Neuronal stem cell (in vitro differentiated cells): ENCODE data around the gene TPSB2.

Source experiments
- DNase-seq: peaks from one replicate; pipeline ENCODE4 v3.0.0-alpha.2; 2013; ENCODE audit warnings: low spot score
- H2AFZ ChIP-seq: one replicate; pipeline ENCODE4 v1.6.1; 2013; ENCODE audit warnings: mild to moderate bottlenecking, low read length, inconsistent platforms
- H2AK5ac ChIP-seq: 2 replicates; pipeline ENCODE4 v1.6.1; 2013; ENCODE audit warnings: low read depth, mild to moderate bottlenecking, inconsistent platforms, low read length, moderate library complexity, mixed read lengths
- H2BK120ac ChIP-seq: 2 replicates; pipeline ENCODE4 v1.6.1; 2013; ENCODE audit warnings: low read depth, mild to moderate bottlenecking, inconsistent platforms, low read length, moderate library complexity, mixed read lengths
- H2BK12ac ChIP-seq: one replicate; pipeline ENCODE4 v1.6.1; 2013; ENCODE audit warnings: low read length, inconsistent platforms
- H2BK15ac ChIP-seq: 2 replicates; pipeline ENCODE4 v1.6.1; 2013; ENCODE audit warnings: mild to moderate bottlenecking, low read length, inconsistent platforms, mixed read lengths
- H2BK5ac ChIP-seq: one replicate; pipeline ENCODE4 v1.6.1; 2013; ENCODE audit warnings: inconsistent platforms, mild to moderate bottlenecking, low read length, moderate library complexity
- H3K14ac ChIP-seq: one replicate; pipeline ENCODE4 v1.6.1; 2013; ENCODE audit warnings: low read length, inconsistent platforms
- H3K18ac ChIP-seq: 2 replicates; pipeline ENCODE4 v1.6.1; 2013; ENCODE audit warnings: low read length, inconsistent platforms
- H3K23ac ChIP-seq: 2 replicates; pipeline ENCODE4 v1.6.1; 2013; ENCODE audit warnings: low read depth, mild to moderate bottlenecking, mixed read lengths, low read length, inconsistent platforms; ENCODE audit not compliant: poor library complexity
- H3K27ac ChIP-seq: replicated peaks from 3 replicates; pipeline ENCODE4 v1.5.1; 2013; ENCODE audit warnings: low read length, inconsistent platforms
- H3K27me3 ChIP-seq, 3 experiments: 2 replicates each; pipeline ENCODE4 v1.6.1; 2013; ENCODE audit warnings: low read length in 3 of 3, mild to moderate bottlenecking in 2 of 3, inconsistent platforms in 1 of 3, low read depth in 1 of 3, mixed read lengths in 1 of 3, moderate library complexity in 1 of 3; ENCODE audit not compliant: control insufficient read depth in 3 of 3, insufficient read depth in 3 of 3
- H3K36me3 ChIP-seq, 2 donors: replicated peaks in 1 of 2; 2 replicates each; pipeline ENCODE4 v1.6.1; 2013; ENCODE audit warnings: low read length in 2 of 2; ENCODE audit not compliant: control insufficient read depth in 2 of 2, insufficient read depth in 2 of 2
- H3K4ac ChIP-seq: 2 replicates; pipeline ENCODE4 v1.6.1; 2013; ENCODE audit warnings: inconsistent platforms, mild to moderate bottlenecking, low read length, moderate library complexity
- H3K4me1 ChIP-seq, 2 donors: 1 replicate in 1 of 2; 2 replicates in 1 of 2; pipeline ENCODE4 v1.6.1; 2013; ENCODE audit warnings: low read length in 2 of 2, low read depth in 1 of 2; ENCODE audit not compliant: control insufficient read depth in 2 of 2, insufficient read depth in 1 of 2
- H3K4me2 ChIP-seq: one replicate; pipeline ENCODE4 v1.6.1; 2013; ENCODE audit warnings: mild to moderate bottlenecking, low read length, inconsistent platforms; ENCODE audit not compliant: insufficient read depth, poor library complexity, severe bottlenecking
- H3K4me3 ChIP-seq, 2 donors: 2 replicates each; pipeline ENCODE4 v1.5.1; 2013; ENCODE audit warnings: low read length in 2 of 2, mild to moderate bottlenecking in 2 of 2, inconsistent platforms in 1 of 2, moderate library complexity in 1 of 2
- H3K79me1 ChIP-seq: one replicate; pipeline ENCODE4 v1.6.1; 2013; ENCODE audit warnings: low read depth, mild to moderate bottlenecking, inconsistent platforms, low read length, moderate library complexity
- H3K9ac ChIP-seq: one replicate; pipeline ENCODE4 v1.6.1; 2013; ENCODE audit warnings: mild to moderate bottlenecking, low read depth, low read length, inconsistent platforms; ENCODE audit not compliant: poor library complexity
- H3K9me3 ChIP-seq, 2 donors: replicated peaks in 1 of 2; 2 replicates each; pipeline versions ENCODE3 to v1.6.1; 2013; ENCODE audit warnings: low read length in 2 of 2, mild to moderate bottlenecking in 2 of 2, inconsistent platforms in 1 of 2, low read depth in 1 of 2, mixed read lengths in 1 of 2, moderate library complexity in 1 of 2; ENCODE audit not compliant: control insufficient read depth in 2 of 2, insufficient read depth in 1 of 2
- H4K8ac ChIP-seq: one replicate; pipeline ENCODE4 v1.6.1; 2013; ENCODE audit warnings: low read depth, mild to moderate bottlenecking, inconsistent platforms, low read length, moderate library complexity
- H4K91ac ChIP-seq: one replicate; pipeline ENCODE4 v1.6.1; 2013; ENCODE audit warnings: low read length, low read depth, mild to moderate bottlenecking, inconsistent platforms; ENCODE audit not compliant: poor library complexity
- WGBS, 2 donors: extraction: QIAGEN DNeasy Blood & Tissue Kit; methylation state at CpG; one replicate each; pipeline ENCODE4 v1.1.7; 2013; ENCODE audit warnings: missing lambda C conversion rate in 2 of 2, mixed read lengths in 1 of 2; ENCODE audit not compliant: insufficient read length in 2 of 2, insufficient replicate concordance in 1 of 2; ENCODE audit errors: extremely low coverage in 2 of 2; 5-methylcytosine and 5-hydroxymethylcytosine counted together

The TPSB2 gene

DNA sequence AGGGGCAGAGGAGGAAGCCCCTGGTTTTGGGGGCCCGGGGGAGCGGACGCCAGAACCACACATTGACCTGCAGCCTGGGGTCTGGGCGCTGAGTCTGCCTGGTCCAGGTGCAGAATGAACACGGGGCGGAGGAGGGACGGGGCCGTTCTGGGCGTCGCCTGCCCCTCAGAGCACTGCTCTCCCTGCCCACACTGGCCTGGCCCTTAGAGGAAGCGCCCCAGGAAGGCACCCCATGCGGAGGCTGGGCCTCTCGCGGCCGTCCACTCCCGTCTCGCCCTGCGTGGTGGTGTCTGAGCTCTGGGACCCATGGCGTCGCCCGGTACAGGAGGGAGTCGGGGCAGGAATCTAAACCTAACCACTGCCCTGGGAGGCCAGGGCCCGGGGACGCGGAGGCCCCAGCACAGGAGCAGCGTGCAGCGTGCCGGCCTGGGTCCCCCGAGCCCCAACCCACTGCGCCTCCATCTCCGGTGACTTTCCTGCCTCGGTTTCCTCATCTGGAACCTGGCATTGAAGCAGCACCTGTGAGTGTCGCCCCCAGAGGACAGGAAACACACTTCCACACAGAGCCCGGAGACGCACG, 30.2 kb upstream of the TPSB2 start:
- DNase-seq: no peak
- Histone ChIP-seq H3K27me3 (peaks cover 11 to 58% (median 38%) of the 10 kb centered on the region in 3 experiments), H4K91ac (no peak overlapping the region), H3K9ac (no peak overlapping the region), H3K79me1 (peaks cover 4% of the 10 kb centered on the region), H2BK120ac (no peak overlapping the region), H3K4ac (no peak overlapping the region), H3K23ac (peak overlapping the region; percentile 80), H2AFZ (no peak overlapping the region), H3K4me1 (peaks cover 0 to 2% of the 10 kb centered on the region in 2 donors), H3K27ac (no peak overlapping the region), H4K8ac (no peak overlapping the region), H3K14ac (peak overlapping the region; percentile 82), H3K36me3 (no peaks in the 10 kb centered on the region), H3K4me2 (no peak overlapping the region), H2BK12ac (peak overlapping the region; percentile 58), H2AK5ac (peak overlapping the region; percentile 92), H3K9me3 (peaks cover 0 to 9% of the 10 kb centered on the region in 2 donors), H3K18ac (peak overlapping the region; percentile 13), H2BK5ac (peak overlapping the region; percentile 13), H3K4me3 (no peak overlapping the region), H2BK15ac (peak overlapping the region; percentile 37)
- no CpG with 5 or more reads among the region's 36 CpGs for WGBS, 2 donors

DNA sequence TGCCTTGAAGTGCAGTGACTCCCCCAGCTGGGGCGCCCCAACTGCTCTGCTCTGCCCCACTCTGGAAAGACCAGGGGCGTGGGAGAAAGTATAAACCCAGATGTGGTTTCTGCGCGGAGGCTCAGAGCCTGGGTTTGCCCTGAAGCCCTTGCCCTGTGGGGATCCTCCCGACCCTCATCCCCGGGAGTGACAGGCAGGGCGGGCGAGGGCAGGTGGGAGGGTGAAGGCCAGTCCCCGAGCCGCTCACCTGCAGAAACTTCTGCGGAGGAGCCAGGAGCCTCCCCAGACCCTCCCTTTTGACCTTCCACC, 29.7 kb upstream of the TPSB2 start:
- Histone ChIP-seq H3K9me3 (peaks cover 0 to 5% of the 10 kb centered on the region in 2 donors), H3K36me3 (no peaks in the 10 kb centered on the region), H4K91ac (no peak overlapping the region), H3K27ac (no peak overlapping the region), H4K8ac (no peak overlapping the region), H3K18ac (no peak overlapping the region), H2BK12ac (no peak overlapping the region), H3K23ac (peak overlapping the region; percentile 80), H2BK120ac (no peak overlapping the region), H3K4me3 (no peak overlapping the region), H3K79me1 (peaks cover 4% of the 10 kb centered on the region), H3K4me1 (peaks cover 0 to 2% of the 10 kb centered on the region in 2 donors), H3K4ac (no peak overlapping the region), H2AK5ac (peak overlapping the region; percentile 92), H3K27me3 (peaks cover 11 to 58% (median 38%) of the 10 kb centered on the region in 3 experiments), H3K9ac (peak overlapping the region; percentile 44), H3K14ac (peak overlapping the region; percentile 82), H2BK15ac (peak overlapping the region; percentile 85), H2BK5ac (peak overlapping the region; percentile 13), H2AFZ (no peak overlapping the region), H3K4me2 (no peak overlapping the region)
- no CpG with 5 or more reads among the region's 11 CpGs for WGBS, 2 donors
- DNase-seq: no peak

DNA sequence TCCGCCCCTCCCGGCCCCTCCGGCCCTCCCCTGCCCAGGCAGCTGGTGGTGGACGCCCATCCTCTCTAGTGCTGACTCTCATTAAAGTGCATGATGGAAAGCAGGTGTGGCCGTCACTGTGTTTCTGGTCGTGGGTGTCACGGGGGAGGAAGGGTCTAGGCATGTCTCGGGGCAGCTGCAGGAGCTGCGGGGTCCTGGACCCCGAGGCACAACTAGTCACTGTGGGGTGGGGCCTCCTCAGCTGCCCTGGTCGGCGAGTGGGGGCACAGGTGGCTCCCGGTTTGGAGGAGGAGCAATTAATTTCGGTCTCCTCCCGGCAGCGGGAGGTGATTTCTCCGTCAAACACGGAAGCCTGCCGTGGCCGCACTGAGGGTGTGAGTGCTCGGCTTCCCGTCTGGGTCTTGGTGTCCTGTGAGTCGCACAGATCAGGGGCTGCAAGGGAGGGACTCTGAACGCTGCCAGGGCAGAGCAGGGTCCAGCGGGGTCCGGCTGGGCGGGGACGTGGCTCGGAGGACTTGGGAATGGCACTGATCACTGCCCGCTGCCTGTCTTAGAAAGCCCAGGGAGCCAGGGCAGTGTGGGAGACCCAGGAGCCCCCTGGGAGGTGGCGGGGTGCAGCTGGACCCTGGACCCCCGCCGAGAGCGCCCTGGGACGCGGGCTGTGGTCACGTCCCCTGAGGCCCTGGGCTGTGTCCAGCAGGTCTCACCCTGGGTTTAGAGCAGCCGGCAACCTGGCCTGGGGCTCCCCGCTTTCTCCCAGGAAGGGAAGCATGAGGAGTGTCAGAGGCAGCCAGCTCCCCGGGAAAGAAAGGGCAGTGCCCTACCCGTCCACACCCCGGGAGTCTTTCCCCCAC, 29.1 kb upstream of the TPSB2 start:
- no peak overlapping the region for H4K8ac ChIP-seq
- no peak overlapping the region for H3K4me3 ChIP-seq
- H3K18ac ChIP-seq: peak overlapping the region; percentile 38
- H3K4ac ChIP-seq: no peak overlapping the region
- H4K91ac ChIP-seq: peak overlapping the region; percentile 72
- peaks cover 0 to 2% of the 10 kb centered on the region in 2 donors for H3K4me1 ChIP-seq
- peak overlapping the region; percentile 22 for H2BK12ac ChIP-seq
- H3K14ac ChIP-seq: peak overlapping the region; percentile 97
- no peak for DNase-seq
- H2AK5ac ChIP-seq: peak overlapping the region; percentile 46
- H3K4me2 ChIP-seq: peak overlapping the region; percentile 31
- peak overlapping the region; percentile 85 for H2BK15ac ChIP-seq
- H2BK120ac ChIP-seq: no peak overlapping the region
- peak overlapping the region; percentile 45 for H2AFZ ChIP-seq
- H3K79me1 ChIP-seq: peaks cover 4% of the 10 kb centered on the region
- H2BK5ac ChIP-seq: peak overlapping the region; percentile 66
- H3K9me3 ChIP-seq: no peaks in the 10 kb centered on the region
- no CpG with 5 or more reads among the region's 42 CpGs for WGBS, 2 donors
- peak overlapping the region; percentile 73 for H3K23ac ChIP-seq
- peak overlapping the region; percentile 44 for H3K9ac ChIP-seq
- H3K27me3 ChIP-seq: peaks cover 11 to 58% (median 38%) of the 10 kb centered on the region in 3 experiments
- H3K27ac ChIP-seq: no peak overlapping the region
- H3K36me3 ChIP-seq: no peaks in the 10 kb centered on the region

DNA sequence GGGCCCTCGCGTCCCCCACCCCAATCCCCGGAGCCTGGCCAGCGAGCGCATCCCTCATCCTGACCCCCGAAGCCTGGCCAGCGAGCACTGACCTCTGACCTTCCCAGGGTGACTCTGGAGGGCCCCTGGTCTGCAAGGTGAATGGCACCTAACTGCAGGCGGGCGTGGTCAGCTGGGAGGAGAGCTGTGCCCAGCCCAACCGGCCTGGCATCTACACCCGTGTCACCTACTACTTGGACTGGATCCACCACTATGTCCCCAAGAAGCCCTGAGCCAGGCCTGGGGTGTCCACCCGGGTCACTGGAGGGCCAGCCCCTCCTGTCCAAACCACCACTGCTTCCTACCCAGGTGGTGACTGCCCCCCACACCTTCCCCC, 28.2 kb upstream of the TPSB2 start:
- peak overlapping the region; percentile 83 for H2BK15ac ChIP-seq
- H3K4me2 ChIP-seq: no peak overlapping the region
- H3K23ac ChIP-seq: peak overlapping the region; percentile 20
- H3K4me3 ChIP-seq: no peak overlapping the region
- H3K9me3 ChIP-seq: no peaks in the 10 kb centered on the region
- H3K4ac ChIP-seq: no peak overlapping the region
- no peak overlapping the region for H4K8ac ChIP-seq
- no CpG with 5 or more reads among the region's 12 CpGs for WGBS, 2 donors
- no peaks in the 10 kb centered on the region for H3K36me3 ChIP-seq
- peaks cover 11 to 58% (median 38%) of the 10 kb centered on the region in 3 experiments for H3K27me3 ChIP-seq
- H3K79me1 ChIP-seq: peaks cover 4% of the 10 kb centered on the region
- H3K18ac ChIP-seq: peak overlapping the region; percentile 38
- H2BK5ac ChIP-seq: no peak overlapping the region
- H3K14ac ChIP-seq: peak overlapping the region; percentile 56
- no peak overlapping the region for H2BK12ac ChIP-seq
- H4K91ac ChIP-seq: no peak overlapping the region
- H2BK120ac ChIP-seq: no peak overlapping the region
- H3K9ac ChIP-seq: peak overlapping the region; percentile 50
- no peak overlapping the region for H2AFZ ChIP-seq
- peaks cover 0 to 2% of the 10 kb centered on the region in 2 donors for H3K4me1 ChIP-seq
- H2AK5ac ChIP-seq: no peak overlapping the region
- DNase-seq: no peak
- no peak overlapping the region for H3K27ac ChIP-seq
